A673 (cell line): Measurements from ENCODE around the gene KIFBP. TPM values are rescaled to one million over a fixed set of nuclear protein-coding genes. Genes with fewer than 3 reads are reported as not detected.
A peak's percentile ranks its signal among the peaks of the same experiment; 100 is the strongest.

Experiments used
- BruUV-seq: library from RNA; stranded (reverse); fragments of 400-500 nt; replicated peaks from 2 replicates; lab custom pipeline; 2021; lab: Mats Ljungman, UMichigan
- CTCF ChIA-PET: fragments of 300-600 bp; sonication (Branson Sonifier 250); formaldehyde crosslinking; loops from one replicate; lab custom pipeline; 2022; ENCODE audit warnings: antibody characterized with exemption; lab: Charles Lee
- POLR2A ChIA-PET: fragments of 300-600 bp; sonication (Branson Sonifier 250); formaldehyde crosslinking; loops from one replicate; lab custom pipeline; 2022; ENCODE audit warnings: antibody characterized with exemption; ENCODE audit not compliant: low non-redundant PET; lab: Charles Lee
- DNase-seq: peaks from one replicate; pipeline ENCODE4 v3.0.0-alpha.2; 2015; ENCODE audit warnings: low spot score
- H3K27ac ChIP-seq: fragments of 200-600 bp; sonication (generic); 2 replicates; pipeline ENCODE4 v1.5.1; 2016; ENCODE audit warnings: mixed run types, low read depth, mild to moderate bottlenecking, mixed read lengths, antibody characterized with exemption, low read length; ENCODE audit not compliant: poor library complexity, severe bottlenecking
- H3K27me3 ChIP-seq: fragments of 200-600 bp; sonication (generic); replicated peaks from 2 replicates; pipeline ENCODE4 v1.6.1; 2017; ENCODE audit warnings: mixed run types, low read depth, mild to moderate bottlenecking, mixed read lengths, antibody characterized with exemption, low read length; ENCODE audit not compliant: insufficient read depth, poor library complexity
- H3K36me3 ChIP-seq: fragments of 200-600 bp; sonication (generic); 2 replicates; pipeline ENCODE4 v1.6.1; 2016; ENCODE audit warnings: mixed run types, mild to moderate bottlenecking, mixed read lengths, antibody characterized with exemption, low read length; ENCODE audit not compliant: insufficient read depth, poor library complexity, severe bottlenecking
- H3K4me1 ChIP-seq: fragments of 200-600 bp; sonication (generic); 2 replicates; pipeline ENCODE4 v1.6.1; 2017; ENCODE audit warnings: mixed run types, mild to moderate bottlenecking, mixed read lengths, antibody characterized with exemption, low read length; ENCODE audit not compliant: insufficient read depth, poor library complexity, severe bottlenecking
- H3K4me3 ChIP-seq: fragments of 200-600 bp; sonication (generic); 2 replicates; pipeline ENCODE4 v1.5.1; 2016; ENCODE audit warnings: low read depth, mixed run types, mild to moderate bottlenecking, mixed read lengths, low read length; ENCODE audit not compliant: poor library complexity, severe bottlenecking
- H3K9me3 ChIP-seq: fragments of 200-600 bp; sonication (generic); 2 replicates; pipeline ENCODE4 v1.6.1; 2016; ENCODE audit warnings: mixed run types, low read depth, mild to moderate bottlenecking, mixed read lengths, antibody characterized with exemption, low read length; ENCODE audit not compliant: poor library complexity, severe bottlenecking
- EZH2 ChIP-seq: fragments of 200-600 bp; sonication (generic); IDR thresholded peaks from 2 replicates; pipeline ENCODE4 v1.6.1; 2017; ENCODE audit warnings: borderline replicate concordance, low read depth, mild to moderate bottlenecking, mixed read lengths, antibody characterized with exemption, low read length; ENCODE audit not compliant: poor library complexity, severe bottlenecking
- intact Hi-C: fragments of 100-400 bp; cut with micrococcal nuclease; formaldehyde crosslinking; loops from one replicate; pipeline ENCODE4 v1.10.0; 2022; ENCODE audit not compliant: unreplicated experiment
- total RNA-seq: library from RNA; stranded (reverse); gene quantifications from 2 replicates; pipeline ENCODE4 v1.2.3, GENCODE V29; 2021
- TF ChIP-seq, protein P1 (sequence below): fragments of 300-800, 200-600 bp; sonication (generic); conservative IDR thresholded peaks from 2 replicates; pipeline ENCODE4 v1.5.1; 2017; ENCODE audit warnings: low read depth, mild to moderate bottlenecking, antibody characterized with exemption, low read length, moderate library complexity, mixed read lengths

KIFBP gene
- total RNA-seq, 1 experiment from 2014 or later, result 42.8 TPM

DNA sequence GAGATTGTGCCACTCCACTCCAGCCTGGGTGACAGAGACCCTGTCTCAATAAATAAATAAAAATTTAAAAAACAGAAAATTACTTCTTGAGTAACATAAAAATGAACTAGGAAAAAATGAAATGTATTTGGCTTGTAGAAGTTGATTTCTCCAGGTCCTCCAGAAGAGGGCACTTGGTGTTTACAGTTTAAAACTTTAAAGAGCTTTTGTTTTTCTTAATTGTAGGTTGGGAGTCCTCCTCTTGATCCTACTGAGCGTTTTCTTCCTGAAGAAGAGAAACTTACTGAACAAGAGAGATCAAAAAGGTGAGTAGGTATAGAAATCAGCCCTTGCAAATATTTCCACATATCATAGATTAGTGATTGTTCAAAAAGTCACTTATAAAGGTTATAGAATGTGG lies 16.2 kb downstream of the KIFBP start:
- no peaks in the 10 kb centered on the region for H3K4me1 ChIP-seq
- intact Hi-C loops, result loop anchor here (5.0 kb wide), 1 partner anchor 87 kb away; no protein-coding TSS in a partner anchor
- H3K27me3 ChIP-seq, result no peaks in the 10 kb centered on the region
- H3K27ac ChIP-seq, result no peak overlapping the region
- no peak overlapping the region for H3K4me3 ChIP-seq
- no TSS peak for BruUV-seq
- H3K9me3 ChIP-seq, result no peaks in the 10 kb centered on the region
- TF ChIP-seq, protein P1, sequence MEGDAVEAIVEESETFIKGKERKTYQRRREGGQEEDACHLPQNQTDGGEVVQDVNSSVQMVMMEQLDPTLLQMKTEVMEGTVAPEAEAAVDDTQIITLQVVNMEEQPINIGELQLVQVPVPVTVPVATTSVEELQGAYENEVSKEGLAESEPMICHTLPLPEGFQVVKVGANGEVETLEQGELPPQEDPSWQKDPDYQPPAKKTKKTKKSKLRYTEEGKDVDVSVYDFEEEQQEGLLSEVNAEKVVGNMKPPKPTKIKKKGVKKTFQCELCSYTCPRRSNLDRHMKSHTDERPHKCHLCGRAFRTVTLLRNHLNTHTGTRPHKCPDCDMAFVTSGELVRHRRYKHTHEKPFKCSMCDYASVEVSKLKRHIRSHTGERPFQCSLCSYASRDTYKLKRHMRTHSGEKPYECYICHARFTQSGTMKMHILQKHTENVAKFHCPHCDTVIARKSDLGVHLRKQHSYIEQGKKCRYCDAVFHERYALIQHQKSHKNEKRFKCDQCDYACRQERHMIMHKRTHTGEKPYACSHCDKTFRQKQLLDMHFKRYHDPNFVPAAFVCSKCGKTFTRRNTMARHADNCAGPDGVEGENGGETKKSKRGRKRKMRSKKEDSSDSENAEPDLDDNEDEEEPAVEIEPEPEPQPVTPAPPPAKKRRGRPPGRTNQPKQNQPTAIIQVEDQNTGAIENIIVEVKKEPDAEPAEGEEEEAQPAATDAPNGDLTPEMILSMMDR, result peak; percentile 42
- TF ChIP-seq EZH2, result no peak
- DNase-seq, result peak; percentile 18
- POLR2A ChIA-PET, result no interaction called here
- peaks cover 16% of the 10 kb centered on the region for H3K36me3 ChIP-seq
- CTCF ChIA-PET, result no interaction called here

DNA sequence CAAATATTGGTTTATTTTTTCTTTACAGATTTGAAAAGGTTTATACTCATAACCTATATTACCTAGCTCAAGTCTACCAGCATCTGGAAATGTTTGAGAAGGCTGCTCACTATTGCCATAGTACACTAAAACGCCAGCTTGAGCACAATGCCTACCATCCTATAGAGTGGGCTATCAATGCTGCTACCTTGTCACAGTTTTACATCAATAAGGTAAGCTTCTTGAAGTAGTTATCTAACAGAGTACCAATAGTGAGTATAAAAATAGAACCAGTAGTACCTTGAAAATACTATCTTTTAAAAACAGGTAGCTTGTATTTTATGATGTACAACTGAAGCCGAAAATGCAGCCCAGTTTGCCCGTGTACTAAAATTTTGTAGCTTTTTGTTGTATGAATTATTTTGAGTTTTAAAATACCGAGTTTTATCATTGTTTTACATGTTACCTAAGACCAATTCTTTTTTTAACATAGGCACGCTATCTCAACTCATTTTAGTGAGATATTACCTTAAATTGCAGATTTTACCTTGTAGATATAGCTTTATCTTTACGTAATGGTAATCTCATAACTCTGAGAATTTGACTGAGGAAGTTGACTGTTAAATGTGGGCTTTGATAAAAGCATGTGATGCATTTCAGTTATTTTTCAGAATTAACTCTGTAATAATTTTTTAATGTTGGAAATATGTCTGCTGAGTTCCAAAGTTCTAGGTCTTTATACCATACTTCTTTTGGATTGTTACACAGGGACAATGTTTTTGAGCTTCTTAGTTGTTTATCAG lies 17.3 kb downstream of the KIFBP start:
- no peak overlapping the region for H3K27ac ChIP-seq
- H3K4me3 ChIP-seq, result no peak overlapping the region
- no peak for DNase-seq
- peaks cover 14% of the 10 kb centered on the region for H3K36me3 ChIP-seq
- no peaks in the 10 kb centered on the region for H3K4me1 ChIP-seq
- ChIA-PET CTCF (no interaction called here), POLR2A (no interaction called here)
- TF ChIP-seq, protein P1, result no peak
- TF ChIP-seq EZH2, result no peak
- H3K9me3 ChIP-seq, result no peaks in the 10 kb centered on the region
- H3K27me3 ChIP-seq, result no peaks in the 10 kb centered on the region
- intact Hi-C loops, result no loop called here
- no TSS peak for BruUV-seq

DNA sequence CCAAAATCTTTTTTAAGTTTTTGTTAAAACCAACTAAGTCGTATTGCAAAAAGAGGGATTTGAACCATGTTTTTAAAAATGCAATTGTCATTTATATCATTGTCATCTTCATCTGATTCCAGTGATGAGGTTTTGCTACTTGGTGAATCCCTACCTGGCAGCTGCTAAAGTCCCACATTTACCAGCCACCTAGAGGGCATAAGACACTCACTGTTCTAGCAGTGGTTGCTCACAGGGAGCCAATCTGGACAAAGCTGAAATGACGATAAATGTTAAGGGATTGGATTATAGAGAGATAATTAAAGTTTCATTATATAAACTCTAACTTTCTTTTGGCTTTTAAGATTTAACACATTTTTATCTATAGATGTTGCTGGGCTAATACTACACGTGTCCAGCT lies 18.7 kb downstream of the KIFBP start:
- peaks cover 20% of the 10 kb centered on the region for H3K36me3 ChIP-seq
- CTCF ChIA-PET, result no interaction called here
- no peaks in the 10 kb centered on the region for H3K27me3 ChIP-seq
- no peaks in the 10 kb centered on the region for H3K9me3 ChIP-seq
- no peak overlapping the region for H3K27ac ChIP-seq
- H3K4me1 ChIP-seq, result no peaks in the 10 kb centered on the region
- TF ChIP-seq, protein P1, result no peak
- no peak for TF ChIP-seq EZH2
- no peak overlapping the region for H3K4me3 ChIP-seq
- no TSS peak for BruUV-seq
- intact Hi-C loops, result no loop called here
- POLR2A ChIA-PET, result no interaction called here
- no peak for DNase-seq
